Measurements from ENCODE around the gene NPAS4.
"Not testable (repeated sequence)": the region's sequence is repeated elsewhere in the genome, so short reads cannot be mapped to it uniquely, and the experiment has no call there.

Gene NPAS4

DNA sequence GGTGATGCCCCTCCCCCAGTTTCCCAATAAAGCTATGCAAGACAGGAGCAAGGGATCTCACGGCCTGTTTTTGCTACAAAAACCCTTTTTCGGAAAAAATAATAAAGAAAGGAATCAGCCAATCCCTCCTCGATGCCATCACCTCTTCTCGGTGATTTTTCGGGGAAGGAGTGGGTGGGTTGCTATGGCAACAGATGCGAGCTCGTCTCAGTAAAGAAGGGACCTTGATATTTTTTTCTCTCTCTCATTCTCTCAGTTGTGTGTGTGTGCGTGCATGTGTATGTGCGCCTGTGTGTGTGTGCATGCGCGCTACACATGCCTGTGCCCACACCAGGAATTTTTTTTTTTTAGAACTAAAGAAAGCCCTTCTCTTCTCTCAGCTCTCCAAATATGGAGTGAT is 3.8 kb upstream of the NPAS4 start:
- no peak for DNase-seq (ENCODE audit: low read depth, low spot score)
- no peak overlapping the region for H3K4me3 ChIP-seq (ENCODE audit: low read length)
- WGBS (ENCODE audit: insufficient coverage, insufficient read length): no CpG with 5 or more reads among the region's 11 CpGs
- H3K36me3 ChIP-seq (ENCODE audit: control insufficient read depth, insufficient read depth, low read length): no peaks in the 10 kb centered on the region
- H3K27me3 ChIP-seq (ENCODE audit: control insufficient read depth, insufficient read depth, low read length): peaks cover 20% of the 10 kb centered on the region
- no peaks in the 10 kb centered on the region for H3K9me3 ChIP-seq (ENCODE audit: control insufficient read depth, insufficient read depth, low read length)
- H3K4me1 ChIP-seq (ENCODE audit: control insufficient read depth, insufficient read depth, low read length): peaks cover 24% of the 10 kb centered on the region
- H3K27ac ChIP-seq (ENCODE audit: low read length): no peak overlapping the region

DNA sequence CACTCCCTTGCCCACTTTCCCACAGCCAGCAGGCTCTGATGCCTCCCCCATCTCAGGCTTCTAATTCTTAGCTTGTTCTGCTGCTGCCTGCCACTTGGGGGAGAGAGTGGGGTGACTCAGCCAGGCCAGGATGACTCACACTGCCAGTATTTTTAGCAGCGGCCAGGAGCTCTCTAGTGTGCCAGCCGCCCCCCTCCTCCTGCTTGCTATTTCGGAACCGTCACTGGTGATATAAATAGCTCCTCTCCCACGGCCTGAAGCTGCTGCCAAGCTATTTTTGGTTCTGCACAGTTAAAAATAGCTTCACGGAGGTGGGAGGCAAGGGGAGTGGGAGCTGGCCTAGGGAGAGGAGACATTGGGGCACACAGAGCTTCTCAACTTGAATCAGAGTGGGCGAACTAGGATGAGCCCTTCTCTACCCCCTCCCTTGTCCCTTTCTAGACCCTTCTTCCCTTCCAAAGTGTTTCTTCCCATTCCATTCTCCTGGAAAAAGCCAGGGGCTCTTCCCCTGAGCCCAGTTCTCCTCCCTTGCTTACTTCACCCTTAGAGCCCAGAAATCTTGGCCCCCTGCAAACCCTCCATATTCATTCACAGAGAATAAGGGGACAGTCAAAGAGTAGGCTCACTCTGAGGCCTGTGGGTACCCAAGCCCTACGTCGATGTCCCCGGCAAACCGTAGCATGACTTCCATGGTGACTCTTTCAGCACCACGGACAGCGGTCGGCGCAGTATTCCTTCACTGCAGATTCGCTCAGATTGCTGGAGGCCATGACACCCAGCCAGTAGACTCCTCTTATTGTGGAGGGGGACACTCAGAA is 2.5 kb upstream of the NPAS4 start:
- no peak overlapping the region for H3K27ac ChIP-seq (ENCODE audit: low read length)
- peaks cover 20% of the 10 kb centered on the region for H3K27me3 ChIP-seq (ENCODE audit: control insufficient read depth, insufficient read depth, low read length)
- peak; percentile 70 for DNase-seq (ENCODE audit: low read depth, low spot score)
- H3K9me3 ChIP-seq (ENCODE audit: control insufficient read depth, insufficient read depth, low read length): no peaks in the 10 kb centered on the region
- H3K36me3 ChIP-seq (ENCODE audit: control insufficient read depth, insufficient read depth, low read length): no peaks in the 10 kb centered on the region
- peaks cover 21% of the 10 kb centered on the region for H3K4me1 ChIP-seq (ENCODE audit: control insufficient read depth, insufficient read depth, low read length)
- H3K4me3 ChIP-seq (ENCODE audit: low read length): no peak overlapping the region
- WGBS (ENCODE audit: insufficient coverage, insufficient read length): no CpG with 5 or more reads among the region's 16 CpGs

DNA sequence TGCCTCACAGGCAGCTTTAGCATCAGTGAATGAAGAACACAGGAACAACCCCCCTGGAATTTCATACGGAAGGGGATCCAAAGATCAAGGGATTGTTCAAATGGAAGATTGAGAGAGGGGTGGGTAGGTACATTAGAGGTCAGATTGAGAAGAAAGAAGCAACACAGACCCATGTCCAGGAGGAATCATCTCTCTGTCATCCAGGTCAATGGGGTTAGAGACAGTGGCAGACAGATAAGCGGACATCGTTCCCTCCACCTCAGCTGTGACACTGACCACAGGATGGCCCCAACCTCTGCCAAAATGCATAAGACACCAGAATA is 1.9 kb upstream of the NPAS4 start:
- no peak overlapping the region for H3K27ac ChIP-seq (ENCODE audit: low read length)
- H3K4me1 ChIP-seq (ENCODE audit: control insufficient read depth, insufficient read depth, low read length): peaks cover 15% of the 10 kb centered on the region
- no peaks in the 10 kb centered on the region for H3K36me3 ChIP-seq (ENCODE audit: control insufficient read depth, insufficient read depth, low read length)
- H3K9me3 ChIP-seq (ENCODE audit: control insufficient read depth, insufficient read depth, low read length): no peaks in the 10 kb centered on the region
- peaks cover 20% of the 10 kb centered on the region for H3K27me3 ChIP-seq (ENCODE audit: control insufficient read depth, insufficient read depth, low read length)
- DNase-seq (ENCODE audit: low read depth, low spot score): no peak
- H3K4me3 ChIP-seq (ENCODE audit: low read length): no peak overlapping the region
- WGBS (ENCODE audit: insufficient coverage, insufficient read length): no CpG with 5 or more reads among the region's 3 CpGs

DNA sequence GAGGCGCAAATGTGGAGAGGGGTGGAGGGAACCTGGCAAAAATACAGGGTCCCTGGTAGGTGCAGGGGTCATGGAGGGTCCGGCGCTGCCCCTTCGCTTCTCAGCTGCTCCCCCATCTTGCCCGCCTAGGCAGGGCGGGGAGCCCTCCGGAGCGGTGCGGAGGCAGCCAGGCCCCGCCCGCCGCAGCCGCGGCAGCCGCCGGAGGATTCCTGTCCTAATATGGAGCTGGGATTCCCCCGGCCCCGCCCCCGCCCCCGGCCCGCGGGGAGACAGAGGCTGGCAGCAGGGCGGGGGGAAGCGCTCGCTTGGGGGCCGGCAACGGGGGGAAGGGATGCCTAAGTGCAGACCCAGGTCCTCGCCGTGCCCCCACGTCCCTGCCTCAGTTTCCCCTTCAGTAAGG is 1.0 kb upstream of the NPAS4 start:
- no peaks in the 10 kb centered on the region for H3K9me3 ChIP-seq (ENCODE audit: control insufficient read depth, insufficient read depth, low read length)
- peaks cover 20% of the 10 kb centered on the region for H3K27me3 ChIP-seq (ENCODE audit: control insufficient read depth, insufficient read depth, low read length)
- WGBS (ENCODE audit: insufficient coverage, insufficient read length): no CpG with 5 or more reads among the region's 30 CpGs
- H3K4me1 ChIP-seq (ENCODE audit: control insufficient read depth, insufficient read depth, low read length): peaks cover 14% of the 10 kb centered on the region
- peak overlapping the region; percentile 14; the same call in 1 of the 2 replicates for H3K4me3 ChIP-seq (ENCODE audit: low read length)
- no peak overlapping the region for H3K27ac ChIP-seq (ENCODE audit: low read length)
- no peak for DNase-seq (ENCODE audit: low read depth, low spot score)
- H3K36me3 ChIP-seq (ENCODE audit: control insufficient read depth, insufficient read depth, low read length): no peaks in the 10 kb centered on the region

DNA sequence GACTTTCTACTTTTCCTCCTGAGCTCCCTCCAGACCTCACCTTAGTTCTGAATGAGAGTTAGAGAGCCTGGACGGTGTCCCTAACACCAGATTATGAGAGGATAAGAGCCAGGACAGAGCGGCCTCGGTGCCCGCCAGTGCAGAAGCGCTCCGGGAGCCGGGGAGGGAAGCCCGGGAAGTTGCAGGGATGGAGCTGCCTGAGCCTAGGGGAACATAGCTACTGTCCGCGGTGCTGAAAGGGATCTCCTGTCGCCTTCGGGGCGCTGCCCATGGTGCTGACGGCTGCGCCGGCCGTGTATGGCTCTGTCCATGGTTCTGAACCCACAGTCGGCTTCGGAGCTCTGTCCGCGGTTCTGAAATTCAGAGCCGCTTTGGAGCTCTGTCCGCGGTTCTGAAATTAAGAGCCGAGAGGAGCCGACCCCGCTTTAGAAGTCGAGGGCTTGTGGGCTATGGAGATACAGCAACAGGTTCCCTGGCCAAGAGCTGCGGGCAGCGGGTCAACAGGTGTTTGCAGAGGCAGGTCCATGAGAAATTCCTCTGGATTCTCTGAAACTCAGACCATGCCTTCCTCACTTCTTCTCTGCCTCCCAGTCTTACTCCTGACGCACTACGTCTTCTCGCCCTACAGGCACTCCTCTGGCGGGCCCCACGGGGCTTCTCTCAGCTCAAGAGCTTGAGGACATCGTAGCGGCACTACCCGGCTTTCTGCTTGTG is 814 bp downstream of the NPAS4 start:
- Histone ChIP-seq H3K4me1 (ENCODE audit: control insufficient read depth, insufficient read depth, low read length) (peaks cover 12% of the 10 kb centered on the region), H3K4me3 (ENCODE audit: low read length) (no peak overlapping the region; the same call in 1 of the 2 replicates), H3K9me3 (ENCODE audit: control insufficient read depth, insufficient read depth, low read length) (no peaks in the 10 kb centered on the region), H3K27me3 (ENCODE audit: control insufficient read depth, insufficient read depth, low read length) (peaks cover 20% of the 10 kb centered on the region), H3K36me3 (ENCODE audit: control insufficient read depth, insufficient read depth, low read length) (no peaks in the 10 kb centered on the region), H3K27ac (ENCODE audit: low read length) (no peak overlapping the region)
- peak; percentile 83 for DNase-seq (ENCODE audit: low read depth, low spot score)
- WGBS (ENCODE audit: insufficient coverage, insufficient read length): no CpG with 5 or more reads among the region's 38 CpGs

DNA sequence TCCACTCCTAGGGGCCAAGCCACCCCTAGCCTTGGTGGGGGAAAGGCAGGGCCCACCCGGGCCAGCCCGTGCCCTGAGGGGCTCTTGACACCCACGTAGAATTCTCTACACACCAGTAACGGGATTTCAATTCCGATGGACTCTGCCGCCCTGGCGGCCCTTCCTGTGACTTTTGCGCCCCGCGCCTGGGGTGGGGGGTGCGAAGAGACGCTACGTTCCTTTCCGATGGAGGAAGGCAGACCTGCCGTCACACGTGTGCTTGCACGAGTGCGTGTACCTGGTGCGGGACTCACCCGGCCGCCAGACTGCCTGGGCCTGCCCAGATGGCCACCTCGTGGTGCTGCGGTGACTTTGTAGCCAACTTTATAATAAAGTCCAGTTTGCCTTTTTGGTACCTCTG is 5.5 kb downstream of the NPAS4 start:
- H3K27me3 ChIP-seq (ENCODE audit: control insufficient read depth, insufficient read depth, low read length): peaks cover 1% of the 10 kb centered on the region; the same call in 1 of the 2 replicates
- no CpG with 5 or more reads among the region's 23 CpGs for WGBS (ENCODE audit: insufficient coverage, insufficient read length)
- no peak for DNase-seq (ENCODE audit: low read depth, low spot score)
- no peaks in the 10 kb centered on the region for H3K4me1 ChIP-seq (ENCODE audit: control insufficient read depth, insufficient read depth, low read length)
- no peaks in the 10 kb centered on the region for H3K36me3 ChIP-seq (ENCODE audit: control insufficient read depth, insufficient read depth, low read length)
- H3K9me3 ChIP-seq (ENCODE audit: control insufficient read depth, insufficient read depth, low read length): no peaks in the 10 kb centered on the region
- H3K27ac ChIP-seq (ENCODE audit: low read length): no peak overlapping the region
- H3K4me3 ChIP-seq (ENCODE audit: low read length): no peak overlapping the region

DNA sequence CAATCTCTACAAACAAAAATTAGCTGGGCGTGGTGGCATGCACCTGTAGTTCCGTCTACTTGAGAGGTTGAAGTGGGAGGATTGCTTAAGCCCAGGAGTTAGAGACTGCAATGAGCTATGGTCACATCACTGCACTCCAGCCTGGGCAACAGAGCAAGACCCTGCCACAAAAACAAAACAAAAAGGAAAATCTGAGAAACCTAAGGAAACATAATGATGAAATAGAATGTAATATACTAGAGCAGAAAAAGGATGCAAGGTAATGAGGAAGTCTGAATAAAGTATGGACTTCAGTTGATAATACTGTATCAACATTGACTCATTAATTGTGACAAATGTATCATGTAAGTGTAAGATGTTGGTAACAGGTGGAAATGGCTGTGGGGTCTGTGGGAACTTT is 8.1 kb downstream of the NPAS4 start:
- H3K36me3 ChIP-seq (ENCODE audit: control insufficient read depth, insufficient read depth, low read length): no peaks in the 10 kb centered on the region
- no peak for DNase-seq (ENCODE audit: low read depth, low spot score)
- H3K4me1 ChIP-seq (ENCODE audit: control insufficient read depth, insufficient read depth, low read length): no peaks in the 10 kb centered on the region
- WGBS (ENCODE audit: insufficient coverage, insufficient read length): no CpG with 5 or more reads among the region's 2 CpGs
- H3K27ac ChIP-seq (ENCODE audit: low read length): no peak overlapping the region
- H3K27me3 ChIP-seq (ENCODE audit: control insufficient read depth, insufficient read depth, low read length): no peaks in the 10 kb centered on the region
- H3K4me3 ChIP-seq (ENCODE audit: low read length): no peak overlapping the region
- H3K9me3 ChIP-seq (ENCODE audit: control insufficient read depth, insufficient read depth, low read length): no peaks in the 10 kb centered on the region

DNA sequence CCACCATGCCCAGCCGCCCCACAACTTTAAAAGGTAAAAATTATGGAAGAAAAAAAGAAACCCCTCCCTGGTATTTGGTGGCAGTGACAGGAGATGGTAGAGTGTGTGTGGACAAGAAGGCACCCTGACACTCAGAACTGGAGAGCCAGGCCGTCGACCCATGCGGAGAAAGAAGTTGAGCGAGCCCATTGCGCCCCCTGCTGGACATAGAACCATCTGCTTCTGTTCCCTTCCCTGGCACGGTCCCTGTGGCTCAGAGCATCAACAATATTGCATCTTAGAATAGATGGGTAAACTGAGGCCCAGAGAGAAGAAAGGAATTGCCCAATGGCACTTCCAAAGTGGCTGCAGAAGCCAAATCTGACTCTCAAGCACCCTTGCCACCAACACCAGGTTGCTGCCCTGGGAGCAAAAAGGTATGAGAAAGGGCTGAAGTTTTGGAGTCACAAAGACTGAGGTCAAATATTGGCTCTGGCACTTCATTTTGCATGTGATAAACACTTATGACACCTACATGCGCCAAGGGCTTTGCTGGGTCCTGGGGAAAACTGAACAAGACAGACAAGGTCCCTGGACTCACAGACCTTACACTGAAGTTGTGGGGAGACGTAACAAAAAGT is 9.3 kb downstream of the NPAS4 start:
- H3K27ac ChIP-seq (ENCODE audit: low read length): no peak overlapping the region
- no peaks in the 10 kb centered on the region for H3K4me1 ChIP-seq (ENCODE audit: control insufficient read depth, insufficient read depth, low read length)
- no peaks in the 10 kb centered on the region for H3K9me3 ChIP-seq (ENCODE audit: control insufficient read depth, insufficient read depth, low read length)
- H3K36me3 ChIP-seq (ENCODE audit: control insufficient read depth, insufficient read depth, low read length): no peaks in the 10 kb centered on the region
- no peak overlapping the region for H3K4me3 ChIP-seq (ENCODE audit: low read length)
- peak; percentile 55 for DNase-seq (ENCODE audit: low read depth, low spot score)
- no peaks in the 10 kb centered on the region for H3K27me3 ChIP-seq (ENCODE audit: control insufficient read depth, insufficient read depth, low read length)
- WGBS (ENCODE audit: insufficient coverage, insufficient read length): no CpG with 5 or more reads among the region's 9 CpGs

DNA sequence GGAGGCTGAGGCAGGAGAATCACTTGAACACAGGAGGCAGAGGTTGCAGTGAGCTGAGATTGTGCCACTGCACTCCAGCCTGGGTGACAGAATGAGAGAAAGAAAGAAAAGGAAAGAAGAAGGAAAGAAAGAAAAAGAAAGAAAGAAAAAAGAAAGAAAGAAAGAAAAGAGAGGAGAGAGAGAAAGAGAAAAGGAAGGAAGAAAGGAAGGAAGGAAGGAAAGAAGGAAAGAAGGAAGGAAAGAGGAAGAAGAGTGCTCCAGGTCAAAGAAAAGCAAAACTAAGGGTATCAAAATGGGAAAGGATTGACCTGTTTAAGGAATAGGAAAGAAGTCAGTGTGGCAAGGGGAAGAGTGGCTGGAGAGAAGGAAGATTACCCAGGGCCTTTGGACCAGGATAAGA is 10.5 kb downstream of the NPAS4 start:
- H3K27me3 ChIP-seq (ENCODE audit: control insufficient read depth, insufficient read depth, low read length): not testable (repeated sequence)

DNA sequence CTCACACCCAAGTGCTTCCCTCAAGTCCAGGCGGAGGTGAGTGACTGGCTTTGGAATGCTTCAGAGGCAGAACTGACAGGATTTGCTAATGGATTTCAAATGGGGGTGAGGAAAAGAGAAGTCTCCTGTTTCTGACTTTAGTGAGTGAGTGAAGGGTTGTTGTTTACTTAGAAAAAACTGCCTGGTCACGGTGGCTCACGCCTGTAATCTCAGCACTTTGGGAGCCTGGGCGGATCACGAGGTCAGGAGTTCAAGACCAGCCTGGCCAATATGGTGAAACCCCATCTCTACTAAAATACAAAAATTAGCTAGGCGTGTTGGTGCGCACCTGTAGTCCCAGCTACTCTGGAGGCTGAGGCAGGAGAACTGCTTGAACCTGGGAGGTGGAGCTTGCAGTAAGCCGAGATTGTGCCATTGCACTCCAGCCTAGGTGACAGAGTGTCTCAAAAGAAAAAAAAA is 11.1 kb downstream of the NPAS4 start:
- not testable (repeated sequence) for H3K9me3 ChIP-seq (ENCODE audit: control insufficient read depth, insufficient read depth, low read length); H3K4me3 ChIP-seq (ENCODE audit: low read length); H3K4me1 ChIP-seq (ENCODE audit: control insufficient read depth, insufficient read depth, low read length); H3K27ac ChIP-seq (ENCODE audit: low read length); H3K36me3 ChIP-seq (ENCODE audit: control insufficient read depth, insufficient read depth, low read length); H3K27me3 ChIP-seq (ENCODE audit: control insufficient read depth, insufficient read depth, low read length); DNase-seq (ENCODE audit: low read depth, low spot score)
- no CpG with 5 or more reads among the region's 8 CpGs for WGBS (ENCODE audit: insufficient coverage, insufficient read length)

More for the DNA sequence above, 10.5 kb downstream of the NPAS4 start:
- H3K9me3 ChIP-seq (ENCODE audit: control insufficient read depth, insufficient read depth, low read length); H3K27ac ChIP-seq (ENCODE audit: low read length); H3K4me1 ChIP-seq (ENCODE audit: control insufficient read depth, insufficient read depth, low read length); H3K4me3 ChIP-seq (ENCODE audit: low read length); H3K36me3 ChIP-seq (ENCODE audit: control insufficient read depth, insufficient read depth, low read length); DNase-seq (ENCODE audit: low read depth, low spot score): not testable (repeated sequence)

All from iPS DF 6.9 (cell line).